NCI-H345 (cell line): Measurements from ENCODE around the gene ADK.

Experiments
- DNase-seq: peaks from one replicate; lab custom pipeline; 2025; lab: John Stamatoyannopoulos, UW

Gene ADK

GRCh38 chr10:74738985-74739567 lies 588.1 kb downstream of the ADK start:
- DNase-seq = no peak

DNA sequence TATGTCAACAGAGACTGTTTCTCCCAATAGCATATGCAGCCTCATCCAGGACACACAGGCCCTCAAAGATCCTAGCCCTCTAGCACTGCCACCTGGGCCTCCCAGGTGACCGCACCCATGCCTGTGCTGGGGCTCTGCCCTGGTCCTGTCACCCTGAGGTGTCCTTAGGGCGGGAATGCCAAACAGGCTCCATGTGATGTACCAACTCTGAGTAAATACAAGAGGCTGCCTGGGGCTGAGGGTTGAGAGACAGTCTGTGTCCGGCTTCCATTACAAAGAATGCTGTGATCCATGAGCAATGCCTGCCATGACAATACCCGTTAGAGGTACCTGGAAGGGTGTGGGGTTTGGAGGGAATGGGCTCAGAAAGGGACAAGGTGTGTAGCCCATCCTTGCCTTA lies 592.4 kb downstream of the ADK start:
- DNase-seq = no peak

GRCh38 chr10:74745449-74745848 lies 594.4 kb downstream of the ADK start:
- no peak for DNase-seq

GRCh38 chr10:74746813-74747212 lies 595.8 kb downstream of the ADK start:
- no peak for DNase-seq

DNA sequence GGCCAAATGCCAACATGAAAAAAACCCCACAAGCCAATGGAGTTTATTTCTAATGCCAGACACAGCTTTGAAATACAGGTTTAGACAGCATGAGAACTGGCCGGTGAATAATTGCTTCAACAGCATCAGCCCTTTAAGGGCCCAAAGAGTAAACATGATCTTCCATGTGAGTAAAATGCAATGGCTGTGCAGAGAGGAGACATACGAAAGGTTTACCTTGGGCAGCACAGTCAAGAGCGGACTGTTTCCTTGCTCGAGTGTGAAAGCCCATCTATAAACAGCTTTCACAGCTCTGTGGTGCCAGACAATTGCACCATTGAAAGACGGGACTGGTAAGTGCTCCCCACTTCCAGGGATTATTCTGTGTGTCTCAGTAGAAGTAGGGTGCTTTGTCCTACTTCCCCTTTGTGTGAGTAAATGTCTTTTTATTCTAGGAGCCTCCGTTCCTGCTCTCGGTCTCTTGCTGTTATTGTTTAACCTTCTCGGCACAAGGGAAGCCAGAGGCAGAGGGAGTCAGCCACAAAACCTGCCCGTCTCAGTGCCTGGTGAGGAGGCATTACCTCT lies 597.5 kb downstream of the ADK start:
- DNase-seq = peak; percentile 51

DNA sequence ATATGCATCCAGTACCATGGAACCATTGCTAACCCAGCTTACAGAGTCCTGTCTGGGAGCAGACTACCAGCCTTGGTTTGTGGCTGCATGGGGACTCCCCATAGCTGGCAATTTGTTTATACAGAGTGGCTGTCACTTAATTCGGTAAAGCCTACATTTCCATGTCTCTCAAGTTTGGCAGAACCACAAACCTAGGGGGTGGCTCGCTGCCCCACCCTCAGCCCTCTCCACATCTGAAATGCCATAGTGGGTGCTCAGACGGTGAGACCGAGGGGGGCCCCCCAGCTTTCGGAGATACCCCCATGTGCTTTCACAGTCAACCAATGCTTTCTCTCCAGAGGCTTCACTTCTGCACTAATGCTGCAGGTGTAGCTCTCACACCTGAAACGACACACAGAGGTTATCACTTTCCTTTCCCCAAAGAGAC lies 599.8 kb downstream of the ADK start:
- no peak for DNase-seq

DNA sequence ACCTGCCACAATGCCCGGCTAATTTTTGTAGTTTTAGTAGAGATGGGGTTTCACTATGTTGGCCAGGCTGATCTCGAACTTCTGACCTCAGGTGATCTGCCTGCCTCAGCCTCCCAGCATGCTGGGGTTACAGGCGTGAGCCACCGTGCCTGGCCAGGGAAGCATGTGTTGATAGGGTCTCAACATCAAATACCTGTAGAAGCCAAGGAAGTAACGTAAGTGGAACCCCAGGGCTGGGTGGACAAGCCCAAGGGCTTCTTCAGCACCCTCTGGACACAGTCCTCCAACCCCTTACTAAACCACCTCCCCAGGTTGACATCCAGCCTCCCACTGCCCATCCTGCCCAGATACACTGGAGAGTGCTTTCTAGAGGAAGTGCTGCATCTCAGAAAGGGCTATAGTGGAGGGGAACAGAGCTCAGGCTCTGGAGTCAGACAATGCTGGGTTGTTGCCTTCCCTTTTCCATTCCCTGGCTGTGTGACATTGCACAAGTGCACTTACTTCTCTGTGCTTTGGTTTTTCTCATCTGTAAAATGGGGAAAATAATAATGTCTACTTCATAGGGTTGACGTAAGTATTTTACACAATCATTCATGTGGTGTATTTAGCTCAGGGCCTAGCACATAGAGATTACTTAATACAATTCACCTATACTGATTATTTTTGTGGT lies 601.5 kb downstream of the ADK start:
- no peak for DNase-seq

GRCh38 chr10:74753442-74754211 lies 602.6 kb downstream of the ADK start:
- no peak for DNase-seq

DNA sequence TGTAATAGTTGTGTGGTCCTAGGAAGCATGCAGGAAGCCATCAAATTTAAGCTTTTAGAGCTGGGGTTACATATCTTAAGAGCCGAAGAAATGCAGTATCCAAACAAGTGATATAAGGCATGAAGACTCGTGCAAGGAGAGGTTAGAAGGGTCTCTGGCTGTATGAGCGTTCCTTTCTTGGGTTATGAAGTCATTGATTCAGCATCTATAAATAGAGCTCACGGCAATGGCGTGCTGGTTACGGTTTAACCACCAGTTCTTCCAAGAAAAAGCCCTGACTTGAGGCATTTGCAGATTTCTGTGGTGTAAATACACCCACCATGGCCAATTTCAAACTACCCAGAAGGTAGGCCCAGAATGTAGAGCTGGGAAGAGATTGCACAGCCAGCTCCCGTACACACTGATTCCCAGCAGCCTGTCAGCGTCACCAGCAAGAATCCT lies 603.4 kb downstream of the ADK start:
- DNase-seq = no peak

DNA sequence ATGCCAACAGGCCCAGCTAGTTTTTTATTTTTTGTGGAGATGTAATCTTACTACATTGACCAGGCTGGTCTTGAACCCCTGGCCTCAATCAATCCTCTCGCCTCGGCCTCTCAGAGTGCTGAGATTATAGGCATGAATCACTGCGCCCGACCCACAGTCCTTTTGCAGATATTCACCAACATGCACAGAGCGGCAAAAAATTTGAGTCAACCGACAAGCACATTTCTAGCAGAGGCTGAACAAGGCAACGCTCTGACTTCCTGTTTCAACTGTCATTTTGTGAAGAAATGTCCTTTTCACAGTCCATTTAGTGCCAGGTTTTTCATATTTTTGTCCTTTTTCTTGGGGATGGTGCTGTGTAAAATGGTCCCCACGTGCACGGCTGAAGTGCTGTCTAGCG lies 604.3 kb downstream of the ADK start:
- DNase-seq = no peak
